Stimulated activated CD8-positive, alpha-beta memory T cell treated with anti-CD3 and anti-CD28 coated beads, Interleukin-12 subunit alpha, Interleukin-12 subunit beta, amount 100 ng/mL, for 24 hours (primary cell): ENCODE results near the gene ABI1.

Experiments
- DNase-seq: peaks from one replicate; pipeline ENCODE4 v3.0.0-alpha.2; 2020; ENCODE audit errors: extremely low read depth

Gene ABI1

GRCh38 chr10:26770069-26770468 lies 90.7 kb downstream of the ABI1 start:
- DNase-seq: no peak

GRCh38 chr10:26765549-26765948 lies 95.2 kb downstream of the ABI1 start:
- no peak for DNase-seq

GRCh38 chr10:26759008-26759407 lies 101.8 kb downstream of the ABI1 start:
- no peak for DNase-seq

GRCh38 chr10:26755443-26755903 lies 105.3 kb downstream of the ABI1 start:
- no peak for DNase-seq

- no peak for DNase-seq
Observed at GRCh38 chr10:26746061-26746460, 114.7 kb downstream of the ABI1 start.

GRCh38 chr10:26743841-26744240 lies 116.9 kb downstream of the ABI1 start:
- no peak for DNase-seq

- no peak for DNase-seq
Observed at GRCh38 chr10:26743091-26743490, 117.7 kb downstream of the ABI1 start.

- DNase-seq: no peak
Observed at GRCh38 chr10:26741368-26741767, 119.4 kb downstream of the ABI1 start.

- no peak for DNase-seq
Observed at GRCh38 chr10:26739071-26739631, 121.6 kb downstream of the ABI1 start.

- DNase-seq: no peak
Observed at GRCh38 chr10:26738301-26738911, 122.4 kb downstream of the ABI1 start.

- no peak for DNase-seq
Observed at GRCh38 chr10:26737730-26738129, 123.0 kb downstream of the ABI1 start.

GRCh38 chr10:26735435-26735834 lies 125.3 kb downstream of the ABI1 start:
- no peak for DNase-seq

- no peak for DNase-seq
Observed at GRCh38 chr10:26733750-26734568, 126.8 kb downstream of the ABI1 start.

GRCh38 chr10:26730552-26730951 lies 130.2 kb downstream of the ABI1 start:
- DNase-seq: no peak

GRCh38 chr10:26729395-26729794 lies 131.4 kb downstream of the ABI1 start:
- no peak for DNase-seq

GRCh38 chr10:26728957-26729356 lies 131.8 kb downstream of the ABI1 start:
- DNase-seq: no peak

- no peak for DNase-seq
Observed at GRCh38 chr10:26727005-26727404, 133.8 kb downstream of the ABI1 start.

- DNase-seq: no peak
Observed at GRCh38 chr10:26725837-26726727, 134.7 kb downstream of the ABI1 start.

GRCh38 chr10:26723016-26723415 lies 137.7 kb downstream of the ABI1 start:
- DNase-seq: no peak

- no peak for DNase-seq
Observed at GRCh38 chr10:26721561-26721960, 139.2 kb downstream of the ABI1 start.

GRCh38 chr10:26717476-26717875 lies 143.3 kb downstream of the ABI1 start:
- no peak for DNase-seq

- no peak for DNase-seq
Observed at GRCh38 chr10:26715137-26715487, 145.6 kb downstream of the ABI1 start.
